IMR-90 (cell line): ENCODE data around the gene ARHGEF40. TPM values are rescaled to one million over a fixed set of nuclear protein-coding genes. Genes with fewer than 3 reads are reported as not detected.

Experiments
- ATAC-seq: fragments of 200-7000 bp; cut with Tn5 transposase; 2 replicates; pipeline ENCODE4 v1.9.1; 2020; ENCODE audit warnings: low read depth, mild to moderate bottlenecking, moderate library complexity
- BruUV-seq: library from RNA; stranded (reverse); fragments of 400-500 nt; replicated peaks from 2 replicates; lab custom pipeline; 2021; lab: Mats Ljungman, UMichigan
- CTCF ChIA-PET: fragments of 300-600 bp; formaldehyde crosslinking; extraction: SDS; loops from one replicate; lab custom pipeline; 2021; ENCODE audit warnings: antibody characterized with exemption; lab: Yijun Ruan, JAX
- POLR2A ChIA-PET: fragments of 300-600 bp; sonication (Branson Sonifier 250); formaldehyde crosslinking; loops from one replicate; lab custom pipeline; 2022; ENCODE audit warnings: antibody characterized with exemption; ENCODE audit not compliant: unreplicated experiment; lab: Charles Lee
- DNase-seq: peaks from one replicate; pipeline ENCODE4 v3.0.0; 2013
- H2AFZ ChIP-seq: replicated peaks from 2 replicates; pipeline ENCODE3; 2013; ENCODE audit warnings: low read length, mild to moderate bottlenecking; ENCODE audit not compliant: poor library complexity
- H2AK5ac ChIP-seq: 2 replicates; pipeline ENCODE4 v1.6.1; 2013; ENCODE audit warnings: low read depth, low read length, inconsistent platforms
- H2AK9ac ChIP-seq: replicated peaks from 2 replicates; pipeline ENCODE3; 2013; ENCODE audit warnings: mild to moderate bottlenecking, low read depth, low read length, moderate library complexity; ENCODE audit not compliant: poor library complexity
- H2BK120ac ChIP-seq: 2 replicates; pipeline ENCODE4 v1.6.1; 2013; ENCODE audit warnings: low read depth, low read length, inconsistent platforms
- H2BK15ac ChIP-seq: 3 replicates; pipeline ENCODE4 v1.6.1; 2013; ENCODE audit warnings: low read depth, low read length, inconsistent platforms
- H2BK20ac ChIP-seq: 2 replicates; pipeline ENCODE4 v1.6.1; 2013; ENCODE audit warnings: low read depth, mild to moderate bottlenecking, inconsistent platforms, low read length, moderate library complexity
- H2BK5ac ChIP-seq: 2 replicates; pipeline ENCODE4 v1.6.1; 2013; ENCODE audit warnings: mild to moderate bottlenecking, low read depth, low read length, inconsistent platforms; ENCODE audit not compliant: poor library complexity, severe bottlenecking
- H3K14ac ChIP-seq: replicated peaks from 2 replicates; pipeline ENCODE4 v1.6.1; 2013; ENCODE audit warnings: low read depth, low read length, inconsistent platforms
- H3K18ac ChIP-seq: 2 replicates; pipeline ENCODE4 v1.6.1; 2013; ENCODE audit warnings: low read depth, low read length, control low read depth
- H3K23ac ChIP-seq: 2 replicates; pipeline ENCODE4 v1.6.1; 2013; ENCODE audit warnings: low read depth, low read length, inconsistent platforms
- H3K27ac ChIP-seq: 2 replicates; pipeline ENCODE4 v1.5.1; 2013; ENCODE audit warnings: mild to moderate bottlenecking, control low read depth, low read length; ENCODE audit not compliant: insufficient read depth
- H3K27me3 ChIP-seq: 2 replicates; pipeline ENCODE4 v1.6.1; 2013; ENCODE audit warnings: low read length; ENCODE audit not compliant: control insufficient read depth, insufficient read depth
- H3K36me3 ChIP-seq: 2 replicates; pipeline ENCODE4 v1.6.1; 2013; ENCODE audit warnings: low read length, mixed read lengths; ENCODE audit not compliant: control insufficient read depth, insufficient read depth
- H3K4ac ChIP-seq: 2 replicates; pipeline ENCODE4 v1.6.1; 2013; ENCODE audit warnings: low read depth, low read length, inconsistent platforms
- H3K4me1 ChIP-seq: 2 replicates; pipeline ENCODE4 v1.6.1; 2013; ENCODE audit warnings: low read length, mixed read lengths; ENCODE audit not compliant: control insufficient read depth, insufficient read depth
- H3K4me2 ChIP-seq: 2 replicates; pipeline ENCODE4 v1.6.1; 2013; ENCODE audit warnings: low read depth, mild to moderate bottlenecking, control low read depth, low read length, moderate library complexity
- H3K4me3 ChIP-seq: 2 replicates; pipeline ENCODE4 v1.5.1; 2013; ENCODE audit warnings: low read depth, mild to moderate bottlenecking, control low read depth, low read length, moderate library complexity; ENCODE audit not compliant: insufficient read depth
- H3K56ac ChIP-seq: 2 replicates; pipeline ENCODE4 v1.6.1; 2013; ENCODE audit warnings: low read length, inconsistent platforms; ENCODE audit not compliant: insufficient read depth; ENCODE audit errors: extremely low read depth
- H3K79me1 ChIP-seq, 2 experiments: 2 replicates each; pipeline ENCODE4 v1.6.1; 2013; ENCODE audit warnings: low read length in 2 of 2, inconsistent platforms in 1 of 2, low read depth in 1 of 2
- H3K9ac ChIP-seq: 2 replicates; pipeline ENCODE4 v1.6.1; 2013; ENCODE audit warnings: low read depth, low read length, control low read depth
- H3K9me1 ChIP-seq: 2 replicates; pipeline ENCODE4 v1.6.1; 2013; ENCODE audit warnings: low read length, inconsistent platforms; ENCODE audit not compliant: insufficient read depth
- H3K9me3 ChIP-seq: 2 replicates; pipeline ENCODE4 v1.6.1; 2013; ENCODE audit warnings: low read length; ENCODE audit not compliant: control insufficient read depth, insufficient read depth
- H4K20me1 ChIP-seq: 2 replicates; pipeline ENCODE4 v1.6.1; 2013; ENCODE audit warnings: low read length, inconsistent platforms; ENCODE audit not compliant: insufficient read depth
- H4K5ac ChIP-seq: 2 replicates; pipeline ENCODE4 v1.6.1; 2013; ENCODE audit warnings: mild to moderate bottlenecking, low read depth, low read length, control low read depth
- H4K8ac ChIP-seq, 2 experiments: 2 replicates each; pipeline ENCODE4 v1.6.1; 2013; ENCODE audit warnings: low read depth in 2 of 2, low read length in 2 of 2, control low read depth in 1 of 2, inconsistent platforms in 1 of 2
- H4K91ac ChIP-seq: 2 replicates; pipeline ENCODE4 v1.6.1; 2013; ENCODE audit warnings: low read depth, low read length, inconsistent platforms; ENCODE audit not compliant: insufficient read depth
- BHLHE40 ChIP-seq: fragments of 150-350 bp; IDR thresholded peaks from 2 replicates; pipeline ENCODE4 v1.6.1; 2016; ENCODE audit warnings: mild to moderate bottlenecking, low read depth, low read length
- CEBPB ChIP-seq: IDR thresholded peaks from 2 replicates; pipeline ENCODE4 v1.6.1; 2012; ENCODE audit warnings: low read depth, low read length, improper control_type of control experiment
- CHD1 ChIP-seq: IDR thresholded peaks from 2 replicates; pipeline ENCODE4 v1.6.1; 2012; ENCODE audit warnings: low read depth, low read length, improper control_type of control experiment
- CTCF ChIP-seq: conservative IDR thresholded peaks from 2 replicates; pipeline ENCODE4 v1.5.1; 2012; ENCODE audit warnings: mild to moderate bottlenecking, low read depth, low read length, improper control_type of control experiment
- ELK1 ChIP-seq: fragments of 150-350 bp; IDR thresholded peaks from 2 replicates; pipeline ENCODE4 v1.6.1; 2016; ENCODE audit warnings: low read depth, mild to moderate bottlenecking, low read length, moderate library complexity, borderline replicate concordance
- FOS ChIP-seq: fragments of 150-350 bp; IDR thresholded peaks from 2 replicates; pipeline ENCODE4 v1.6.1; 2016; ENCODE audit warnings: low read depth, low read length
- MAFK ChIP-seq: IDR thresholded peaks from 2 replicates; pipeline ENCODE4 v1.6.1; 2012; ENCODE audit warnings: low read depth, low read length, improper control_type of control experiment
- MAZ ChIP-seq: IDR thresholded peaks from 2 replicates; pipeline ENCODE4 v1.6.1; 2012; ENCODE audit warnings: low read depth, mild to moderate bottlenecking, low read length, improper control_type of control experiment, moderate library complexity, borderline replicate concordance
- MXI1 ChIP-seq: IDR thresholded peaks from 2 replicates; pipeline ENCODE4 v1.6.1; 2012; ENCODE audit warnings: low read depth, mild to moderate bottlenecking, low read length, moderate library complexity, borderline replicate concordance
- NFE2L2 ChIP-seq: fragments of 150-350 bp; IDR thresholded peaks from 2 replicates; pipeline ENCODE4 v1.6.1; 2016; ENCODE audit warnings: low read depth, mild to moderate bottlenecking, low read length
- POLR2A ChIP-seq: IDR thresholded peaks from 2 replicates; pipeline ENCODE4 v1.6.1; 2012; ENCODE audit warnings: mild to moderate bottlenecking, low read depth, low read length
- RAD21 ChIP-seq: IDR thresholded peaks from 2 replicates; pipeline ENCODE4 v1.6.1; 2012; ENCODE audit warnings: low read length, improper control_type of control experiment
- RCOR1 ChIP-seq: IDR thresholded peaks from 2 replicates; pipeline ENCODE4 v1.6.1; 2012; ENCODE audit warnings: mild to moderate bottlenecking, low read length, improper control_type of control experiment; ENCODE audit not compliant: insufficient replicate concordance
- RFX5 ChIP-seq: IDR thresholded peaks from 2 replicates; pipeline ENCODE4 v1.8.0; 2012; ENCODE audit warnings: low read depth, mild to moderate bottlenecking, low read length, moderate library complexity
- SMC3 ChIP-seq: fragments of 150-350 bp; IDR thresholded peaks from 2 replicates; pipeline ENCODE4 v1.6.1; 2016; ENCODE audit warnings: low read depth, mild to moderate bottlenecking, antibody characterized with exemption, low read length, moderate library complexity
- USF2 ChIP-seq: fragments of 150-350 bp; IDR thresholded peaks from 2 replicates; pipeline ENCODE4 v1.6.1; 2017; ENCODE audit warnings: mild to moderate bottlenecking, antibody characterized with exemption, low read length, low read depth
- WGBS, 2 experiments: methylation state at CpG; one replicate each; pipeline versions ENCODE4 v1.1.5 to v1.1.7; 2013; ENCODE audit warnings: missing lambda C conversion rate in 2 of 2; ENCODE audit not compliant: insufficient read length in 1 of 2; ENCODE audit errors: extremely low coverage in 2 of 2; 5-methylcytosine and 5-hydroxymethylcytosine counted together
- dilution Hi-C: fragments of 300-500 bp; cut with HindIII; formaldehyde crosslinking; loops from one replicate; pipeline ENCODE4 v1.14.3; 2018; ENCODE audit warnings: low sequenced_read_pairs; ENCODE audit not compliant: unreplicated experiment
- in situ Hi-C: fragments of 300-500 bp; cut with MboI; formaldehyde crosslinking; loops from 3 replicates; pipeline ENCODE4 v1.14.3; 2019; ENCODE audit warnings: low sequenced_read_pairs, inconsistent platforms, mixed read lengths
- intact Hi-C: fragments of 100-400 bp; cut with micrococcal nuclease; formaldehyde crosslinking; loops from 2 replicates; pipeline ENCODE4 v1.10.0; 2022
- polyA plus RNA-seq, 3 experiments: library from polyadenylated mRNA; depleted of rRNA; stranded (reverse); fragments of >200 nt; gene quantifications; 2 replicates each; pipeline ENCODE4 v1.2.3, GENCODE V29; 2012; ENCODE audit warnings: low replicate concordance in 1 of 3
- total RNA-seq: library from RNA; depleted of rRNA; stranded (reverse); fragments of >200 nt; gene quantifications from 2 replicates; pipeline ENCODE4 v1.2.3, GENCODE V29; 2012

Gene ARHGEF40
- total and polyA plus RNA-seq, 2 of the 4 experiments (the other 2 are of a cell fraction) = 18.1 to 58.4 TPM

- no peak overlapping the region for H3K18ac ChIP-seq
- H3K56ac ChIP-seq = no peak overlapping the region
- no peak overlapping the region for H3K23ac ChIP-seq
- no TSS peak for BruUV-seq
- H4K5ac ChIP-seq = no peak overlapping the region
- H3K36me3 ChIP-seq = no peaks in the 10 kb centered on the region
- H2BK15ac ChIP-seq = no peak overlapping the region
- no peak overlapping the region for H3K14ac ChIP-seq
- no peak overlapping the region for H2BK5ac ChIP-seq
- no peaks in the 10 kb centered on the region for H3K9me1 ChIP-seq
- H4K20me1 ChIP-seq = no peaks in the 10 kb centered on the region
- intact Hi-C loops = no loop called here
- ChIA-PET POLR2A (no interaction called here), CTCF (interaction anchor here (1.1 kb wide), 1 partner anchor 22 kb away, joined by 3 read pairs; no protein-coding TSS in a partner anchor)
- no peak overlapping the region for H3K4me2 ChIP-seq
- peaks cover 41% of the 10 kb centered on the region for H3K27me3 ChIP-seq
- H3K9me3 ChIP-seq = no peaks in the 10 kb centered on the region
- no peak overlapping the region for H2AK5ac ChIP-seq
- no peak overlapping the region for H4K91ac ChIP-seq
- H3K4ac ChIP-seq = no peak overlapping the region
- H2AK9ac ChIP-seq = no peak overlapping the region
- H2AFZ ChIP-seq = no peak overlapping the region
- dilution Hi-C loops = no loop called here
- H3K4me1 ChIP-seq = peaks cover 2% of the 10 kb centered on the region; the same call in 1 of the 2 replicates
- H3K9ac ChIP-seq = no peak overlapping the region
- H3K4me3 ChIP-seq = no peak overlapping the region
- no peaks in the 10 kb centered on the region for H3K79me1 ChIP-seq
- H3K27ac ChIP-seq = no peak overlapping the region
- DNase-seq (no peak), ATAC-seq (no peak)
- TF ChIP-seq SMC3 (no peak), CTCF (no peak), NFE2L2 (no peak), RCOR1 (no peak), BHLHE40 (no peak), CEBPB (no peak), RAD21 (no peak), MAZ (no peak), RFX5 (no peak), MAFK (no peak), ELK1 (no peak), MXI1 (no peak), USF2 (no peak), FOS (no peak), POLR2A (no peak), CHD1 (no peak)
- no peak overlapping the region for H4K8ac ChIP-seq
- H2BK20ac ChIP-seq = no peak overlapping the region
- no CpG with 5 or more reads among the region's 3 CpGs for WGBS, 2 experiments
- H2BK120ac ChIP-seq = no peak overlapping the region
- in situ Hi-C loops = no loop called here
Measured at GRCh38 chr14:21037156-21037555, 32.9 kb upstream of the ARHGEF40 start.
